GM23248 (cell line): ENCODE measurements around the gene PRDM16. TPM values are rescaled to one million over a fixed set of nuclear protein-coding genes. Genes with fewer than 3 reads are reported as not detected.

Experiments
- DNase-seq: peaks from one replicate; pipeline ENCODE4 v3.0.0-alpha.2; 2015
- H2AFZ ChIP-seq: fragments of 200-600 bp; sonication (generic); 2 replicates; pipeline ENCODE4 v1.6.1; 2016; ENCODE audit warnings: antibody characterized with exemption
- H3F3A ChIP-seq: fragments of 200-600 bp; sonication (generic); 2 replicates; pipeline ENCODE4 v1.6.1; 2016; ENCODE audit warnings: mild to moderate bottlenecking, antibody characterized with exemption, mixed run types; ENCODE audit not compliant: insufficient read depth
- H3K27ac ChIP-seq: fragments of 200-600 bp; sonication (generic); 2 replicates; pipeline ENCODE4 v1.5.1; 2016; ENCODE audit warnings: mild to moderate bottlenecking
- H3K27me3 ChIP-seq: fragments of 200-600 bp; sonication (generic); replicated peaks from 2 replicates; pipeline ENCODE4 v1.6.1; 2016; ENCODE audit warnings: mild to moderate bottlenecking; ENCODE audit not compliant: insufficient read depth
- H3K36me3 ChIP-seq: fragments of 200-600 bp; sonication (generic); 2 replicates; pipeline ENCODE4 v1.6.1; 2016; ENCODE audit warnings: low read depth, mild to moderate bottlenecking
- H3K4me1 ChIP-seq: fragments of 200-600 bp; sonication (generic); 2 replicates; pipeline ENCODE4 v1.6.1; 2016; ENCODE audit warnings: mild to moderate bottlenecking; ENCODE audit not compliant: insufficient read depth
- H3K4me2 ChIP-seq: fragments of 200-600 bp; sonication (generic); one replicate; pipeline ENCODE4 v1.6.1; 2016; ENCODE audit warnings: mild to moderate bottlenecking; ENCODE audit not compliant: unreplicated experiment
- H3K4me3 ChIP-seq: fragments of 200-600 bp; sonication (generic); 2 replicates; pipeline ENCODE4 v1.5.1; 2016; ENCODE audit warnings: mild to moderate bottlenecking
- H3K79me2 ChIP-seq: fragments of 200-600 bp; sonication (generic); 2 replicates; pipeline ENCODE4 v1.6.1; 2016; ENCODE audit warnings: mild to moderate bottlenecking; ENCODE audit not compliant: insufficient read depth
- H3K9ac ChIP-seq: fragments of 200-600 bp; sonication (generic); 2 replicates; pipeline ENCODE4 v1.6.1; 2016; ENCODE audit warnings: mild to moderate bottlenecking
- H3K9me2 ChIP-seq: fragments of 200-600 bp; sonication (generic); 2 replicates; pipeline ENCODE4 v1.6.1; 2016; ENCODE audit warnings: mixed run types, mild to moderate bottlenecking, moderate library complexity; ENCODE audit not compliant: insufficient read depth
- H3K9me3 ChIP-seq: fragments of 200-600 bp; sonication (generic); one replicate; pipeline ENCODE4 v1.6.1; 2017; ENCODE audit warnings: low read depth
- H4K20me1 ChIP-seq: fragments of 200-600 bp; sonication (generic); 2 replicates; pipeline ENCODE4 v1.6.0; 2016; ENCODE audit not compliant: insufficient read depth
- EZH2 ChIP-seq: fragments of 200-600 bp; sonication (generic); IDR thresholded peaks from 2 replicates; pipeline ENCODE4 v1.6.1; 2018; ENCODE audit warnings: antibody characterized with exemption, mild to moderate bottlenecking; ENCODE audit not compliant: insufficient read depth, poor library complexity, severe bottlenecking
- EZH2phosphoT487 ChIP-seq: fragments of 200-600 bp; sonication (generic); IDR thresholded peaks from 2 replicates; pipeline ENCODE4 v1.6.1; 2018; ENCODE audit warnings: antibody characterized with exemption, moderate library complexity, mild to moderate bottlenecking, low read depth; ENCODE audit not compliant: insufficient read depth
- WGBS, 2 experiments: methylation state at CpG; one replicate each; pipeline ENCODE4 v1.1.6; 2015 to 2017; ENCODE audit warnings: low lambda C conversion rate in 2 of 2, low coverage in 1 of 2; ENCODE audit errors: missing lambda C conversion rate in 2 of 2; 5-methylcytosine and 5-hydroxymethylcytosine counted together
- in situ Hi-C: fragments of 300-500 bp; cut with MboI; formaldehyde crosslinking; loops from 2 replicates; pipeline ENCODE4 v1.15.0; 2020
- polyA plus RNA-seq: library from polyadenylated mRNA; unstranded; fragments of >200 nt; fragmentation: Nextera tagmentation; extraction: Ambion mirVana; gene quantifications from 2 replicates; pipeline ENCODE4 v1.2.1, GENCODE V29; 2016
- total RNA-seq: library from RNA; depleted of rRNA; stranded (reverse); fragments of >200 nt; shearing (Covaris generic); gene quantifications from 2 replicates; pipeline ENCODE4 v1.2.3, GENCODE V29; 2014

The PRDM16 gene
- total and polyA plus RNA-seq, 2 experiments from 2014 or later, result 0.18 TPM; not detected in 1

DNA sequence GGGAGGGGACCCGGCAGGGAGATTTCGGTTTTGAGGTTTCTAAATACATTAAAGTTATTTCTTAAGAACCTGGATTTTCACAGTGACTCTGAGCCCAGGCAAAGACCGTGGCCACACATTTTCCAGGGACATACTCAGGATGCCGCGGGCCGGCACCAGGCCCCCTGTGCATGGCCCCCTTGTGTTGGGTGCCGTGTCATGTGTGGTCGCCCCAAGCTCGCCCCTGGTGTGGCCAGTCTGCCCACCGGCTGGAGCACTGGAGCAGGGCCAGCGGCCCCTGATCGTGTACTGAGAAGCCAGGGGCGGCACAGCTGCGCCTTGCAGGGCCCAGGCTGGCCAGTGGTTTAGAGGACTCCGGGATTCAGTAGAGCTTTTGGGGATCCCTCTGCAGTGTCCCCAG, 412.0 kb downstream of the PRDM16 start:
- no peaks in the 10 kb centered on the region for H3K9me2 ChIP-seq
- no peaks in the 10 kb centered on the region for H3K79me2 ChIP-seq
- no peak for TF ChIP-seq EZH2
- no peak for TF ChIP-seq EZH2phosphoT487
- in situ Hi-C loops, result loop anchor here (10.0 kb wide), 1 partner anchor 144 kb away; the partner anchor contains the start of gene TPRG1L
- H3K4me1 ChIP-seq, result no peaks in the 10 kb centered on the region
- no peak overlapping the region for H3K4me3 ChIP-seq
- no peak overlapping the region for H3K4me2 ChIP-seq
- no peak overlapping the region for H3K27ac ChIP-seq
- no peak for DNase-seq
- H3K36me3 ChIP-seq, result no peaks in the 10 kb centered on the region
- no peaks in the 10 kb centered on the region for H3F3A ChIP-seq
- H3K9me3 ChIP-seq, result no peaks in the 10 kb centered on the region
- peaks cover 14% of the 10 kb centered on the region; the same call in 1 of the 2 replicates for H3K27me3 ChIP-seq
- 36 to 40% methylated on average over 14 to 15 of the region's 15 CpGs for WGBS, 2 experiments
- no peaks in the 10 kb centered on the region for H4K20me1 ChIP-seq
- H2AFZ ChIP-seq, result no peak overlapping the region
- H3K9ac ChIP-seq, result no peak overlapping the region

DNA sequence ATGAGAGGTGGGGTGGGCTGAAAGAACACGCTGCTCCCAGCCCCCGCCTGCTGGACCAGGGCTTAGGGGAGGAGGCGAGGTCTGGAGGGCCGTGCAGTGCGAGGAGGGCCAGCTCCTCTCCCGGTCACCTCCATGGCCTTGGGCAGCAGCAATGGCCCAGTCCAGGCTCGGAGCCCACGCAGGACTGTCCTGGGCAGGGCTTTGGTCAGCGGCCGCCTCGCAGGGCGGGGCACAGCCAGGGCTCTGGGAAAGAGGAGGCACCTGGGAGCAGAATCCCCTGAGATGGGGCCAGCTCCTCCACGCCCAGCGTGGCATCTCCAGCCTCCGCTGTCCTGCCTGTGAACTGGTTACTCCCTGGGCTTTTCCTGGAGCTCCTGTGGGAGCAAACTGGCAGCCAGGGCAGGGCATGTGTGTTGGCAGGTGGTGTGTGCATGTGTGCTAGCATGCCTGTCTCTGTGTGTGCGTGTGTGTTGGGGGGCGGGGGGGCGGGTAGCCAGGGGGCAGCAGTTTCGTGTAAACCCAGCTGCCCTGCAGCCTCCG, 412.9 kb downstream of the PRDM16 start:
- H4K20me1 ChIP-seq, result no peaks in the 10 kb centered on the region
- no peak overlapping the region for H3K4me2 ChIP-seq
- H3K9me3 ChIP-seq, result no peaks in the 10 kb centered on the region
- in situ Hi-C loops, result loop anchor here (10.0 kb wide), 1 partner anchor 143 kb away; the partner anchor contains the start of gene TPRG1L
- no peaks in the 10 kb centered on the region for H3K79me2 ChIP-seq
- H3F3A ChIP-seq, result no peaks in the 10 kb centered on the region
- H3K4me1 ChIP-seq, result no peaks in the 10 kb centered on the region
- H2AFZ ChIP-seq, result no peak overlapping the region
- no peak overlapping the region for H3K27ac ChIP-seq
- no peaks in the 10 kb centered on the region for H3K9me2 ChIP-seq
- H3K9ac ChIP-seq, result no peak overlapping the region
- H3K27me3 ChIP-seq, result peaks cover 14% of the 10 kb centered on the region; the same call in 1 of the 2 replicates
- peak; percentile 46 for DNase-seq
- TF ChIP-seq EZH2, result no peak
- no peak for TF ChIP-seq EZH2phosphoT487
- H3K4me3 ChIP-seq, result no peak overlapping the region
- H3K36me3 ChIP-seq, result no peaks in the 10 kb centered on the region
- WGBS, 2 experiments, result 21% methylated on average over 15 to 18 of the region's 20 CpGs

DNA sequence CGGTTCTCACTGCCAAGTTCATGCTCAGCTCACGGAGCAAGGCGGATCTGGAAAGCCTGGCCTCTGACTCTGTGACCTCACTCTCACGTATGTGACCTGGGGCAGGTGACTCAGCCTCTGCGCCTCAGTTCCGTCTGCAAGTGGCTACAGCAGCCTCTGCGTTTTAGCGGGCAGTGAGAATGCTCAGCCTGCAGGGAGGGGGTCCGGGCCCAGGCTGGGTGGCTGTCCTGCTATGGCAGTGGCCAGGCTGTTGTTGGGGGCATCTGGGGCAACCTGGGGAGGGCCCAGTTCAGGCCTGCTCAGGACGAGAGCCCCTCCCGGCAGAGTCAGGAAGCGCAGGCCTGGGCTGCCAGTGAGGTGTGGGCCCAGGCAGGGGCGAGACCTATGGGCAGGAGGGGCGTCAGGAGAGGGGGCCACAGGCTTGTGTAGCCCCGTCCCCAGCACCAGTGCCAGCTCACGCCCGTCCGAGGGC, 413.4 kb downstream of the PRDM16 start:
- DNase-seq, result peak; percentile 66
- TF ChIP-seq EZH2 (no peak), EZH2phosphoT487 (no peak)

DNA sequence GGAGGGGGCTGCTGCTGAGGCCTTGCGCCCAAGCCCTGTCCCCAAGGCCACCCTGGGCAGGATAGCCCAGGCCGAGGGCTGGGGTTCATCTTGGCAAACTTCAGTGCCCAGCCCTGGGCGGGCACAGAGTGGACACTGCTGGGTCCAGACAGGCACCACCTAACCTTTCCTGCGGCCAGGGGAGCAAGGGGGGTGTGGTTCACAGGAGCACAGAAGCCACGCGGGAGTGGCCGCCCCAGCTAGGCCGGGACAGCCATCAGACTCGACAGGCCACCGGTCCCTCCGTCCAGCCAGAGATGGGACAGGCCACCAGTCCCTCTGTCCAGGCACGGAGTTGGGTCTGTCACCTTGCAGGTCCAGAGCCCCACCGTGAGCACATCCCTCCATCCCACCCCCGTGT, 414.4 kb downstream of the PRDM16 start:
- 62 to 64% methylated on average over 13 of the region's 14 CpGs for WGBS, 2 experiments
- TF ChIP-seq EZH2phosphoT487, result no peak
- no peak for TF ChIP-seq EZH2
- in situ Hi-C loops, result loop anchor here (10.0 kb wide), 1 partner anchor 141 kb away; the partner anchor contains the start of gene TPRG1L

More for the DNA sequence above, 413.4 kb downstream of the PRDM16 start:
- Histone ChIP-seq H2AFZ (no peak overlapping the region), H3K4me2 (no peak overlapping the region), H3F3A (no peaks in the 10 kb centered on the region), H4K20me1 (no peaks in the 10 kb centered on the region), H3K9me2 (no peaks in the 10 kb centered on the region), H3K27ac (no peak overlapping the region), H3K36me3 (no peaks in the 10 kb centered on the region), H3K9me3 (no peaks in the 10 kb centered on the region), H3K4me1 (no peaks in the 10 kb centered on the region), H3K9ac (no peak overlapping the region), H3K27me3 (peaks cover 14% of the 10 kb centered on the region; the same call in 1 of the 2 replicates), H3K79me2 (no peaks in the 10 kb centered on the region), H3K4me3 (no peak overlapping the region)
- WGBS, 2 experiments, result 14 to 22% methylated on average over 13 to 16 of the region's 18 CpGs
- in situ Hi-C loops, result loop anchor here (10.0 kb wide), 1 partner anchor 142 kb away; the partner anchor contains the start of gene TPRG1L

More for the DNA sequence above, 414.4 kb downstream of the PRDM16 start:
- no peak overlapping the region for H3K4me3 ChIP-seq
- no peaks in the 10 kb centered on the region for H3F3A ChIP-seq
- H2AFZ ChIP-seq, result no peak overlapping the region
- H4K20me1 ChIP-seq, result no peaks in the 10 kb centered on the region
- H3K27me3 ChIP-seq, result peaks cover 14% of the 10 kb centered on the region; the same call in 1 of the 2 replicates
- H3K4me1 ChIP-seq, result no peaks in the 10 kb centered on the region
- H3K79me2 ChIP-seq, result no peaks in the 10 kb centered on the region
- H3K9ac ChIP-seq, result no peak overlapping the region
- H3K36me3 ChIP-seq, result no peaks in the 10 kb centered on the region
- no peaks in the 10 kb centered on the region for H3K9me2 ChIP-seq
- no peak overlapping the region for H3K27ac ChIP-seq
- no peak overlapping the region for H3K4me2 ChIP-seq
- no peak for DNase-seq
- no peaks in the 10 kb centered on the region for H3K9me3 ChIP-seq
